Kidney (tissue), 14 donors: ENCODE data around the gene DMC1. TPM values are rescaled to one million over a fixed set of nuclear protein-coding genes. Genes with fewer than 3 reads are reported as not detected.

Source experiments
- DNase-seq, 5 donors: peaks; one replicate each; pipeline ENCODE4 v3.0.0-alpha.2; 2013 to 2020
- FAIRE-seq: peaks from 2 replicates; lab custom pipeline; 2012; peaks lifted over from hg19 to GRCh38; lab: Jason Lieb, UNC
- H3K27ac ChIP-seq, 2 donors: one replicate each; pipeline ENCODE4 v1.7.0; 2013; ENCODE audit warnings: low read depth in 2 of 2, low read length in 2 of 2, inconsistent platforms in 1 of 2
- H3K27me3 ChIP-seq: one replicate; pipeline ENCODE4 v1.7.1; 2013; ENCODE audit warnings: low read length, inconsistent platforms; ENCODE audit not compliant: control insufficient read depth, insufficient read depth
- H3K36me3 ChIP-seq, 3 donors: one replicate each; pipeline versions ENCODE4 v1.7.0 to v1.7.1; 2013; ENCODE audit warnings: low read length in 3 of 3, control low read depth in 1 of 3, inconsistent platforms in 1 of 3; ENCODE audit not compliant: insufficient read depth in 3 of 3, control insufficient read depth in 2 of 3
- H3K4me1 ChIP-seq, 3 donors: one replicate each; pipeline versions ENCODE4 v1.7.0 to v1.7.1; 2013; ENCODE audit warnings: low read length in 3 of 3, inconsistent platforms in 1 of 3, low read depth in 1 of 3; ENCODE audit not compliant: control insufficient read depth in 2 of 3, insufficient read depth in 2 of 3
- H3K4me3 ChIP-seq, 3 donors: one replicate each; pipeline versions ENCODE4 v1.7.0 to v1.8.1; 2013; ENCODE audit warnings: low read length in 3 of 3, control low read depth in 1 of 3, inconsistent platforms in 1 of 3
- H3K9ac ChIP-seq, 3 donors: one replicate each; pipeline versions ENCODE4 v1.7.0 to v1.7.1; 2013; ENCODE audit warnings: low read length in 3 of 3, control low read depth in 1 of 3, inconsistent platforms in 1 of 3
- H3K9me3 ChIP-seq, 3 donors: one replicate each; pipeline versions ENCODE4 v1.7.0 to v1.7.1; 2013; ENCODE audit warnings: low read length in 3 of 3, control low read depth in 1 of 3, inconsistent platforms in 1 of 3; ENCODE audit not compliant: control insufficient read depth in 2 of 3, insufficient read depth in 1 of 3
- intact Hi-C: fragments of 100-400 bp; cut with DNase I; formaldehyde crosslinking; loops from one replicate; pipeline ENCODE4 v1.11.1; 2022
- polyA plus RNA-seq: library from polyadenylated mRNA; stranded (reverse); fragments of 350-450 nt; fragmentation: Illumina TruSeq; extraction: RNeasy Lipid Tissue Mini Kit (QIAGEN cat#74804); gene quantifications from one replicate; pipeline ENCODE4 v1.2.3, GENCODE V29; 2014; ENCODE audit warnings: low read depth, low replicate concordance; ENCODE audit not compliant: insufficient read depth
- total RNA-seq: library from RNA; stranded (reverse); fragmentation: NEBNext Ultra II Directional; extraction: Animal tissue kit (Norgen Biotek cat#: 25700); gene quantifications from one replicate; pipeline ENCODE4 v1.2.1, GENCODE V29; 2021
- TF ChIP-seq, protein P1 (sequence below): IDR thresholded peaks from 3 replicates; pipeline ENCODE4 v1.5.1; 2012; ENCODE audit warnings: mild to moderate bottlenecking, moderate library complexity, borderline replicate concordance; ENCODE audit not compliant: insufficient read depth; ENCODE audit errors: extremely low read depth
- donor health status: control.
- donor health status: control.
- donor health status: control.
- donor health status: control.
- donor health status: control.
- donor health status: DM: yes; HTN: yes; CAD: no.
- donor health status: Normal renal cell carcinoma (clear cell type).

The DMC1 gene
- total and polyA plus RNA-seq, 2 donors from 2014 or later = 0.66 TPM; not detected in 1

DNA sequence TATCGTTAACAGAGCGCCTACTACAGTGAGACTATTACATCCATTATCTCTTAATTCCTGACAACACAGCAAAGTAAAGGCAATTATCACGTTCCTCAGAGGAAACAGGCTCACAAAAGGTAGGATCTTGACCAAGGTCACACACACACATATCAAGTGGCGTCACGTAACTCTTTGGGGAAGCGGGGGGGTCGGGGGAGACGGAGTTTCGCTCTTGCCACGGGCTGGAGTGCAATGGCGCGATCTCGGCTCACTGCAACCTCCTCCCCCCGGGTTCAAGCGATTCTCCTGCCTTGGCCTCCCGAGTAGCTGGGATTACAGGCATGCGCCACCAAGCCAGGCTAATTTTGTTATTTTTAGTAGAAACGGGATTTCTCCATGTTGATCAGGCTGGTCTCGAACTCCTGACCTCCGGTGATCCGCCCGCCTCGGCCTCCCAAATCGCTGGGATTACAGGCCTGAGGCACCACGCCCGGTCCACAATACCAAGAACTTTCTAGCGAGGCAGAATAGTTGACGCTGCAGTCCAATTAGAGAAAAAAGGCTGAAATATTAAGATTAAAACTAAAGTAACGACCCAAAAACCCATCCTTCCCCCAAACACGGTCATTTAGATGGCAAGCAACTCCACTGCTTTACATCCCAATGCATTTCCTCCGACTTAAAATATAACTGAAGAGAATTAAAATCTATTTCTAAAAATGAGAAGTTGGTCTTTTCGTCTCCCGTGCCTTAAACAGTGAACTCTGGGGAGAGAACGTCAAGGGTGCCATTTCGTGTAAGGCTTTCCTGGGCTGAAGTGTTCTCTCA, 65.0 kb downstream of the DMC1 start:
- Histone ChIP-seq H3K27ac (peak overlapping the region; percentile 100), H3K27me3 (no peaks in the 10 kb centered on the region), H3K36me3 (peaks cover 4 to 28% (median 7%) of the 10 kb centered on the region in 3 donors), H3K4me3 (peak overlapping the region; percentile 84 to 93 (median 92)), H3K9me3 (no peaks in the 10 kb centered on the region), H3K4me1 (peaks cover 0 to 21% (median 21%) of the 10 kb centered on the region in 3 donors), H3K9ac (peak overlapping the region; percentile 98 to 100 (median 99))
- FAIRE-seq (no peak), DNase-seq (peak; percentile 42 to 84 (median 71))
- TF ChIP-seq, protein P1, sequence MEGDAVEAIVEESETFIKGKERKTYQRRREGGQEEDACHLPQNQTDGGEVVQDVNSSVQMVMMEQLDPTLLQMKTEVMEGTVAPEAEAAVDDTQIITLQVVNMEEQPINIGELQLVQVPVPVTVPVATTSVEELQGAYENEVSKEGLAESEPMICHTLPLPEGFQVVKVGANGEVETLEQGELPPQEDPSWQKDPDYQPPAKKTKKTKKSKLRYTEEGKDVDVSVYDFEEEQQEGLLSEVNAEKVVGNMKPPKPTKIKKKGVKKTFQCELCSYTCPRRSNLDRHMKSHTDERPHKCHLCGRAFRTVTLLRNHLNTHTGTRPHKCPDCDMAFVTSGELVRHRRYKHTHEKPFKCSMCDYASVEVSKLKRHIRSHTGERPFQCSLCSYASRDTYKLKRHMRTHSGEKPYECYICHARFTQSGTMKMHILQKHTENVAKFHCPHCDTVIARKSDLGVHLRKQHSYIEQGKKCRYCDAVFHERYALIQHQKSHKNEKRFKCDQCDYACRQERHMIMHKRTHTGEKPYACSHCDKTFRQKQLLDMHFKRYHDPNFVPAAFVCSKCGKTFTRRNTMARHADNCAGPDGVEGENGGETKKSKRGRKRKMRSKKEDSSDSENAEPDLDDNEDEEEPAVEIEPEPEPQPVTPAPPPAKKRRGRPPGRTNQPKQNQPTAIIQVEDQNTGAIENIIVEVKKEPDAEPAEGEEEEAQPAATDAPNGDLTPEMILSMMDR = no peak
- intact Hi-C loops = no loop called here

GRCh38 chr22:38503021-38503420, 67.0 kb downstream of the DMC1 start:
- peaks cover 0 to 21% (median 21%) of the 10 kb centered on the region in 3 donors for H3K4me1 ChIP-seq
- peak overlapping the region; percentile 48 to 92 (median 84) for H3K4me3 ChIP-seq
- no peak overlapping the region for H3K27ac ChIP-seq
- DNase-seq (no peak), FAIRE-seq (no peak)
- H3K9ac ChIP-seq = peak overlapping the region in 2 of 3 donors; percentile 98 to 99
- TF ChIP-seq, protein P1 = no peak
- peaks cover 10 to 47% (median 19%) of the 10 kb centered on the region in 3 donors for H3K36me3 ChIP-seq
- intact Hi-C loops = no loop called here
- no peaks in the 10 kb centered on the region for H3K27me3 ChIP-seq
- H3K9me3 ChIP-seq = no peaks in the 10 kb centered on the region

- H3K36me3 ChIP-seq = peaks cover 15 to 52% (median 23%) of the 10 kb centered on the region in 3 donors
- DNase-seq = no peak
- no peaks in the 10 kb centered on the region for H3K9me3 ChIP-seq
- FAIRE-seq = no peak
- H3K4me1 ChIP-seq = peaks cover 0 to 21% (median 20%) of the 10 kb centered on the region in 3 donors
- H3K4me3 ChIP-seq = peak overlapping the region in 1 of 3 donors; percentile 84
- H3K9ac ChIP-seq = peak overlapping the region in 1 of 3 donors; percentile 99
- TF ChIP-seq, protein P1 = no peak
- no peak overlapping the region for H3K27ac ChIP-seq
- intact Hi-C loops = no loop called here
- no peaks in the 10 kb centered on the region for H3K27me3 ChIP-seq
These were observed 67.9 kb downstream of the DMC1 start for GRCh38 chr22:38501797-38502672.
